Right atrium auricular region (tissue), 2 donors: ENCODE measurements around the gene MPHOSPH9. TPM values are rescaled to one million over a fixed set of nuclear protein-coding genes. Genes with fewer than 3 reads are reported as not detected.

Experiments used
- DNase-seq: peaks from one replicate; pipeline ENCODE4 v3.0.0-alpha.2; 2019; ENCODE audit warnings: low spot score
- H3K27ac ChIP-seq, 2 donors: fragments of 200-600 bp; sonication (generic); 1 replicate in 1 of 2; 2 replicates in 1 of 2; pipeline ENCODE4 v1.5.1; 2016 to 2019
- H3K27me3 ChIP-seq, 2 donors: fragments of 200-600 bp; sonication (generic); one replicate each; pipeline versions ENCODE4 v1.5.1 to v1.6.0; 2017 to 2019
- H3K36me3 ChIP-seq: fragments of 200-600 bp; sonication (generic); one replicate; pipeline ENCODE4 v1.5.1; 2016
- H3K4me1 ChIP-seq, 2 donors: fragments of 200-600 bp; sonication (generic); one replicate each; pipeline versions ENCODE4 v1.5.1 to v1.6.0; 2017 to 2019
- H3K4me3 ChIP-seq, 2 donors: fragments of 200-600 bp; sonication (generic); 1 replicate in 1 of 2; 2 replicates in 1 of 2; pipeline ENCODE4 v1.5.1; 2017 to 2019; ENCODE audit warnings: mild to moderate bottlenecking in 1 of 2, moderate library complexity in 1 of 2
- H3K9me3 ChIP-seq, 2 donors: fragments of 200-600 bp; sonication (generic); one replicate each; pipeline ENCODE4 v1.5.1; 2019
- CTCF ChIP-seq, 2 donors: fragments of 200-600 bp; sonication (generic); IDR thresholded peaks; one replicate each; pipeline ENCODE4 v1.5.1; 2019; ENCODE audit warnings: antibody characterized with exemption in 2 of 2
- total RNA-seq, 2 donors: library from RNA; depleted of rRNA; stranded (reverse); fragments of >200 nt; gene quantifications; one replicate each; pipeline ENCODE4 v1.1.0, GENCODE V29; 2016

MPHOSPH9 gene
- total RNA-seq, 2 donors from 2014 or later: 21.0 to 33.7 TPM

GRCh38 chr12:123271001-123271668, 38.2 kb upstream of the MPHOSPH9 start:
- Histone ChIP-seq H3K27me3 (no peaks in the 10 kb centered on the region), H3K4me1 (peaks cover 0 to 38% of the 10 kb centered on the region in 2 donors), H3K4me3 (peak overlapping the region; percentile 72 to 77), H3K27ac (peak overlapping the region; percentile 77 to 84), H3K9me3 (no peaks in the 10 kb centered on the region), H3K36me3 (peaks cover 5% of the 10 kb centered on the region)
- DNase-seq: no peak
- TF ChIP-seq CTCF (IDR thresholded peaks at IDR 0.05): peak; percentile 52 to 70

GRCh38 chr12:123270214-123271000, 37.5 kb upstream of the MPHOSPH9 start:
- Histone ChIP-seq H3K9me3 (no peaks in the 10 kb centered on the region), H3K36me3 (peaks cover 5% of the 10 kb centered on the region), H3K4me1 (peaks cover 0 to 38% of the 10 kb centered on the region in 2 donors), H3K27ac (peak overlapping the region; percentile 77 to 84), H3K4me3 (peak overlapping the region; percentile 72 to 77), H3K27me3 (no peaks in the 10 kb centered on the region)
- TF ChIP-seq CTCF (IDR thresholded peaks at IDR 0.05): no peak
- no peak for DNase-seq

GRCh38 chr12:123269896-123270213, 36.9 kb upstream of the MPHOSPH9 start:
- no peaks in the 10 kb centered on the region for H3K27me3 ChIP-seq
- H3K4me3 ChIP-seq: peak overlapping the region; percentile 72 to 77
- no peaks in the 10 kb centered on the region for H3K9me3 ChIP-seq
- H3K4me1 ChIP-seq: peaks cover 0 to 38% of the 10 kb centered on the region in 2 donors
- peak overlapping the region; percentile 77 to 84 for H3K27ac ChIP-seq
- DNase-seq: no peak
- peaks cover 6% of the 10 kb centered on the region for H3K36me3 ChIP-seq
- no peak for TF ChIP-seq CTCF (IDR thresholded peaks at IDR 0.05)

GRCh38 chr12:123269395-123269892, 36.5 kb upstream of the MPHOSPH9 start:
- no peaks in the 10 kb centered on the region for H3K9me3 ChIP-seq
- peak overlapping the region; percentile 72 to 77 for H3K4me3 ChIP-seq
- H3K27me3 ChIP-seq: no peaks in the 10 kb centered on the region
- DNase-seq: peak; percentile 84
- H3K27ac ChIP-seq: peak overlapping the region; percentile 77 to 84
- H3K4me1 ChIP-seq: peaks cover 0 to 38% of the 10 kb centered on the region in 2 donors
- H3K36me3 ChIP-seq: peaks cover 11% of the 10 kb centered on the region
- TF ChIP-seq CTCF (IDR thresholded peaks at IDR 0.05): peak in 1 of 2 donors; percentile 40

- DNase-seq: no peak
- no peaks in the 10 kb centered on the region for H3K9me3 ChIP-seq
- no peak for TF ChIP-seq CTCF (IDR thresholded peaks at IDR 0.05)
- H3K36me3 ChIP-seq: peaks cover 12% of the 10 kb centered on the region
- peaks cover 0 to 38% of the 10 kb centered on the region in 2 donors for H3K4me1 ChIP-seq
- peak overlapping the region in 1 of 2 donors; percentile 77 for H3K4me3 ChIP-seq
- no peaks in the 10 kb centered on the region for H3K27me3 ChIP-seq
- H3K27ac ChIP-seq: peak overlapping the region; percentile 77 to 84
Observed at GRCh38 chr12:123268850-123269249, 35.9 kb upstream of the MPHOSPH9 start.
